Esophagus mucosa (tissue), 1 donor: ENCODE results near the gene EIF2A. TPM values are rescaled to one million over a fixed set of nuclear protein-coding genes. Genes with fewer than 3 reads are reported as not detected.

Experiments
- total RNA-seq: library from RNA; stranded (reverse); gene quantifications from one replicate; pipeline ENCODE4 v1.2.4, GENCODE V29; 2023
- donor health status: DM: yes; HTN: yes; CAD: no.

The EIF2A gene
- total RNA-seq, 1 donor from 2014 or later, result 69.0 TPM

Other genes starting within 250 kb of the EIF2A start
- gene TSC22D2, start 138.5 kb upstream of the EIF2A start, total RNA-seq, result 28.1 TPM
- 55.5 TPM for gene SERP1, start 291 bp upstream of the EIF2A start, total RNA-seq
- gene SELENOT, start 56.5 kb downstream of the EIF2A start, total RNA-seq, result 68.7 TPM
- not detected for gene ERICH6, start 157.1 kb downstream of the EIF2A start, total RNA-seq
- 44.8 TPM for gene SIAH2, start 216.4 kb downstream of the EIF2A start, total RNA-seq